ENCODE results near the gene CACNA2D3. TPM values are rescaled to one million over a fixed set of nuclear protein-coding genes. Genes with fewer than 3 reads are reported as not detected.

CACNA2D3 gene
- total and polyA plus RNA-seq, 4 donors = 14.1 to 34.5 (median 33.4) TPM

DNA sequence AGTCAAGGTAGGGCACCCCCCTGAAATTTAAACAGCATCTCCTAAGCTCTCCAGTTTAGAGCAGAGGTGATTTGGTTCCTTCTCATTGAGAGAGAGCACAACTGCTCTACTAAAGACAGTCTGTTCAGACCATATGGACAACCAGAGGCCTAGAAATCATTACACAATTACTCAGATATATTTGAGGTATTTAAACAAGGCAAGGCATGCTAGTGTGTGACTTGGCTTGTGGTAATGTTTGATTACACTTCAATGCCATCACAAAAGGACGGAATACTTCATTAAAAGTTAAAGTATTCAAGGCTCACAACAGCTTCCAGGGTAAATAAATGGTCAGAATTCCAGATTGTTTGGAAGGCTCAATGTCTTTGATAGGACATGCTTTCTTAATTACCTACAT is 695.3 kb downstream of the CACNA2D3 start:
- no peaks in the 10 kb centered on the region for H3K27me3 ChIP-seq (ENCODE audit: control insufficient read depth, insufficient read depth, low read length)
- H3K4me1 ChIP-seq (ENCODE audit: control insufficient read depth, insufficient read depth, low read length) = peaks cover 4% of the 10 kb centered on the region
- no peaks in the 10 kb centered on the region for H3K9me3 ChIP-seq (ENCODE audit: control insufficient read depth, insufficient read depth, low read length)
- no peaks in the 10 kb centered on the region for H3K36me3 ChIP-seq (ENCODE audit: control insufficient read depth, insufficient read depth, low read length)
- H3K27ac ChIP-seq (ENCODE audit: low read depth, low read length) = no peak overlapping the region
- WGBS (ENCODE audit: insufficient coverage) = no CpG with 5 or more reads among the region's 1 CpG
- peak in 1 of 6 donors; percentile 44 for DNase-seq (ENCODE audit: low read depth in 4 of 6, low spot score in 6 of 6)
- no peak overlapping the region for H3K4me3 ChIP-seq (ENCODE audit: low read depth, low read length)

DNA sequence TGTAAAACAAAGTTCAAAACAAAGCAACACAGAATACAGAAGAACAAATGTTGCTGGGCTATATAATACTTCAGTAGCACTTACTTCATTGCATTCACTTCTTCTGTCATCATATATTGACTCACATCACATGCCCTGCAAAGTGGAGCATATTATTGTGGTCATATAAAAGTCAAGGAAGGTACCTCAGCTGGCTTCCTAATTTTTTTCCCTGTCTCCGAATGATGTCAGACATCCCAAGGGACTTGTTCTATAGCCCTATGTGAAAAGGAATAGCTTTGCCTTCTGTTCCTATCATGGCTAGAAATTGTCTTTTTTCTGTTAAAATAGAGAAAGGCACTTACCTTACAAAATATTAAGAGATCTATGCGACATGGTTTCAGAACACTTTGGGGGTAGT is 696.1 kb downstream of the CACNA2D3 start:
- Histone ChIP-seq H3K36me3 (ENCODE audit: control insufficient read depth, insufficient read depth, low read length) (no peaks in the 10 kb centered on the region), H3K4me1 (ENCODE audit: control insufficient read depth, insufficient read depth, low read length) (peaks cover 4% of the 10 kb centered on the region), H3K4me3 (ENCODE audit: low read depth, low read length) (no peak overlapping the region), H3K9me3 (ENCODE audit: control insufficient read depth, insufficient read depth, low read length) (no peaks in the 10 kb centered on the region), H3K27me3 (ENCODE audit: control insufficient read depth, insufficient read depth, low read length) (no peaks in the 10 kb centered on the region), H3K27ac (ENCODE audit: low read depth, low read length) (no peak overlapping the region)
- no CpG with 5 or more reads among the region's 2 CpGs for WGBS (ENCODE audit: insufficient coverage)
- DNase-seq (ENCODE audit: low read depth in 4 of 6, low spot score in 6 of 6) = no peak

DNA sequence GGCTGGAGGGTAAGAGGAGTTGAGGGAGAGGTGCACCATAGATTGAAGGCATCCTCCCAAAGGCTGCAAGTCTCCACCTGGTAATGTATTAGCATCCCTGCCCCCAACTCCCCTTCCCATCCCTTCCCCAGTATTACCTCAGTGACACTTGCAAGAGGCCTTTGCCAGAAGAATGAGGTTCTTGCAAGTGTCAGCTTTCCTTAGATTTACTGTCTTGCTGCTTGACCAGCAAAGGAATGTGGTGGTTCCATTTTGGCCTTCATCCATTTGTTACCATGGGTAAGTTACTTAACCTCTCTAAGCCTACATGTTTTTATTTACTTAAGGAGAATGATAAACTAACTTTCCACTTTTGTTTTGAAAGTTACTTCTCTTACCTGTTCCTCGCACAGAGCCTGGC is 696.6 kb downstream of the CACNA2D3 start:
- WGBS (ENCODE audit: insufficient coverage) = no CpG with 5 or more reads among the region's 1 CpG
- no peaks in the 10 kb centered on the region for H3K27me3 ChIP-seq (ENCODE audit: control insufficient read depth, insufficient read depth, low read length)
- no peaks in the 10 kb centered on the region for H3K9me3 ChIP-seq (ENCODE audit: control insufficient read depth, insufficient read depth, low read length)
- peaks cover 4% of the 10 kb centered on the region for H3K4me1 ChIP-seq (ENCODE audit: control insufficient read depth, insufficient read depth, low read length)
- H3K27ac ChIP-seq (ENCODE audit: low read depth, low read length) = no peak overlapping the region
- no peaks in the 10 kb centered on the region for H3K36me3 ChIP-seq (ENCODE audit: control insufficient read depth, insufficient read depth, low read length)
- H3K4me3 ChIP-seq (ENCODE audit: low read depth, low read length) = no peak overlapping the region
- no peak for DNase-seq (ENCODE audit: low read depth in 4 of 6, low spot score in 6 of 6)

DNA sequence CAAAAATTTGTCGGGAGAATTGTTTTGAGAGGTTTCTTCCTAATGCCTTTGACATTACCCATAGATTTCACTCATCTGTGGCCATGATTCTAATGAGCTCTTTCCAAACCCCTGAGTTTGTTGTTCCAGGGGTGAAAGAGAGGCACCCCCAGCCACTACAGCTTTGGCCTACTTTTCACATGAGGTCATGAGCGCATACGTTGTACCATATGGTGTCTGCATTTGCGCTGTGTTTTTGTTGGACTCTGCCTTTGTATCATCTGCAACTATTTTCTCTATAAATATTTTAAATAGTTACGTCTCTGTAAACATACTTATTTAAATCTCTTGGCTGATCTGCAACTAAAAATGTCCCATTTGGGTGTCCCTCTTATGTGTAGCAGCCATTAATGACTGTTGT is 697.6 kb downstream of the CACNA2D3 start:
- no peaks in the 10 kb centered on the region for H3K27me3 ChIP-seq (ENCODE audit: control insufficient read depth, insufficient read depth, low read length)
- no CpG with 5 or more reads among the region's 5 CpGs for WGBS (ENCODE audit: insufficient coverage)
- DNase-seq (ENCODE audit: low read depth in 4 of 6, low spot score in 6 of 6) = no peak

DNA sequence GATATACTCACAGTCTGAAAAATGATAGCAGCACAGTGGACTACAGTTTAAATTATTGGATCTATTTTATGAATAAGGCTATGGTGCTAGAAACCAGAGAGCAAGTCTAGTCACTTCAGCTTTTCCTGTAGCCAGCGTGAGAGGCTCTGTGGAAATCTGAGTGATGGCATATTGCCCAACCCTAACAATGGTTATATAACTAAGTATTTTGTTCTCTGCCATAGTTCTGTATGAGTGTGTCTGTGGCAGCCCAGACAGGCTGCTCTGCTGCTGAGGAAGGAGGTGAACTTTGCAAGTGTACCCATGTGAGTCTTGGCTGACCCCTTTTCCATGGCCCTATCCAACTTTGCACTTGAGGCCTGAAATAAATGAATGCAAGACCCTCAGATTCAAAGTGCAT is 699.9 kb downstream of the CACNA2D3 start:
- Histone ChIP-seq H3K27ac (ENCODE audit: low read depth, low read length) (no peak overlapping the region), H3K9me3 (ENCODE audit: control insufficient read depth, insufficient read depth, low read length) (no peaks in the 10 kb centered on the region), H3K36me3 (ENCODE audit: control insufficient read depth, insufficient read depth, low read length) (no peaks in the 10 kb centered on the region), H3K4me1 (ENCODE audit: control insufficient read depth, insufficient read depth, low read length) (peaks cover 4% of the 10 kb centered on the region), H3K4me3 (ENCODE audit: low read depth, low read length) (no peak overlapping the region), H3K27me3 (ENCODE audit: control insufficient read depth, insufficient read depth, low read length) (no peaks in the 10 kb centered on the region)
- WGBS (ENCODE audit: insufficient coverage) = no CpG with 5 or more reads among the region's 1 CpG
- peak in 2 of 6 donors; percentile 43 to 65 for DNase-seq (ENCODE audit: low read depth in 4 of 6, low spot score in 6 of 6)

More for the DNA sequence above, 697.6 kb downstream of the CACNA2D3 start:
- H3K4me1 ChIP-seq (ENCODE audit: control insufficient read depth, insufficient read depth, low read length) = peaks cover 4% of the 10 kb centered on the region
- H3K4me3 ChIP-seq (ENCODE audit: low read depth, low read length) = no peak overlapping the region
- no peak overlapping the region for H3K27ac ChIP-seq (ENCODE audit: low read depth, low read length)
- H3K9me3 ChIP-seq (ENCODE audit: control insufficient read depth, insufficient read depth, low read length) = no peaks in the 10 kb centered on the region
- H3K36me3 ChIP-seq (ENCODE audit: control insufficient read depth, insufficient read depth, low read length) = no peaks in the 10 kb centered on the region

DNA sequence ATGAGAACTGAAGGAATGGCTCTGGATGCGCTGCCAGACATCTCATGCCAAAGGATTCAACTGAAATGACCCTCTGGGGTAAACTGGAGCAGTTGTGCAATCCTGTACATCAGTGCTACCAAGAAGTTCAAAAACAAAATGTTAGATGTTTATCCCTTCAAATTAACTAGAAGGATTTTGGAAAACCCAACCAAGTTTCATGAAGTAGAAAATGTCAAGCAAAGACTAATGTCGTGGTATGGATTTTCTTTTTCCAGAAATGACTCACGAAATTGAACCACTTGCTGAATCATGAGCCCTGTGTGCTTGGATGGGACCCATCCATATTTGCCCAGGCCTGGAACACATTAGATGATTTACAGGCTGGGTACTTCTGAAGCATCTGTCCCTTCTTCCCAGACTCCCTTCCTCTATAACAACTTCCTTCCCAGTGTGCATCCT is 703.9 kb downstream of the CACNA2D3 start:
- WGBS (ENCODE audit: insufficient coverage) = 87% methylated on average over 2 of the region's 3 CpGs
- H3K4me3 ChIP-seq (ENCODE audit: low read depth, low read length) = no peak overlapping the region
- H3K9me3 ChIP-seq (ENCODE audit: control insufficient read depth, insufficient read depth, low read length) = no peaks in the 10 kb centered on the region
- no peaks in the 10 kb centered on the region for H3K27me3 ChIP-seq (ENCODE audit: control insufficient read depth, insufficient read depth, low read length)
- H3K36me3 ChIP-seq (ENCODE audit: control insufficient read depth, insufficient read depth, low read length) = no peaks in the 10 kb centered on the region
- H3K4me1 ChIP-seq (ENCODE audit: control insufficient read depth, insufficient read depth, low read length) = peaks cover 4% of the 10 kb centered on the region
- H3K27ac ChIP-seq (ENCODE audit: low read depth, low read length) = no peak overlapping the region
- no peak for DNase-seq (ENCODE audit: low read depth in 4 of 6, low spot score in 6 of 6)

DNA sequence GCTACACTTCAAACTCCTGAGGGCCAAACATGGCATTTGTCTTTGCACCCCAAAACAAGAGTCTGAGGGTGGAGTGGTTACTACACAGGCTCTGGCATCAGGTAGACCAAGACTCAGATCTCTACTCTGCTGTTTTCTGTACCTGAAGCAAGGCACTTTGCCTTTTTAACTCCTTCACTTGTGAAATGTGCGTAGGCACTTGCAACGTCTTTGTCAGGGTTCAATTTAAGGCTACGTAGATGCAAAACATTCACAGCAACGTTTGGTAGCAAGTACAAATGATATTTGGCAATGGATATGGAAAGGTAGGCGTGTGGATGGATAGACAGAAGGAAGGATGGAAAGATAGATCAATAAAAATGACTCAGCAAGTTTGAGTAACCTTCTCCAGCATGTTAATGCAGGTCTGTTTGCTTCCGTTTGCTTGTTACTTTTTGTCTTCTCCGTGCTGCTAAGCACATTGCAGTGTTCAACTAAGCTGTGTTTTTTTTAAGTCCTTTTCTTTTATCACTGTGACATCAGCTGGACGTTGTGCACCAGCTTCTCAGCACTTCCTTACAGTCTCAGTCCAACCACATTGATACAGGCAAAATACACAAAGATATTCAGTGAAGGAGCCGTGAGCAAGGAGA is 704.8 kb downstream of the CACNA2D3 start:
- peaks cover 3% of the 10 kb centered on the region for H3K4me1 ChIP-seq (ENCODE audit: control insufficient read depth, insufficient read depth, low read length)
- H3K9me3 ChIP-seq (ENCODE audit: control insufficient read depth, insufficient read depth, low read length) = no peaks in the 10 kb centered on the region
- H3K36me3 ChIP-seq (ENCODE audit: control insufficient read depth, insufficient read depth, low read length) = no peaks in the 10 kb centered on the region
- H3K27me3 ChIP-seq (ENCODE audit: control insufficient read depth, insufficient read depth, low read length) = no peaks in the 10 kb centered on the region
- H3K27ac ChIP-seq (ENCODE audit: low read depth, low read length) = no peak overlapping the region
- DNase-seq (ENCODE audit: low read depth in 4 of 6, low spot score in 6 of 6) = no peak
- WGBS (ENCODE audit: insufficient coverage) = 75% methylated on average over 6 of the region's 9 CpGs
- no peak overlapping the region for H3K4me3 ChIP-seq (ENCODE audit: low read depth, low read length)

DNA sequence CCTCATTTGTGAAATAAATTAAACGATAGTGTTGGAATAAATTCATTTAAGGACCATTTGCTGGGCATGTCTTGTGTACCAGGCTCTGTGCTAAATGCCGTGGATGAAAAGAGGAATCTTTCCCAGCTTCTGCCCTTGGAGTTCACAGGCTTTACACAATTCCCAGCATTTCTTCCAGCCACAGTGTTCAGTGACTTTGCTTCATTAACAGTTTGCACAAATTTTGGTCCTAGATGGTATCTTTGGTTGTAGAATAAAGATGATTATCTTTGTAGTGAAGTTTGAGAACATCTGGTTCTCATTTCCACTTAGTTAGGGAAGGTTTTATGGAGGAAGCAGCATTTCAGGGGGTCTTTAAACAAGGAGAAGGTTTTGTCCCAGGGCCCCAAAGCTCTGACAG is 705.4 kb downstream of the CACNA2D3 start:
- H3K36me3 ChIP-seq (ENCODE audit: control insufficient read depth, insufficient read depth, low read length) = no peaks in the 10 kb centered on the region
- no peaks in the 10 kb centered on the region for H3K27me3 ChIP-seq (ENCODE audit: control insufficient read depth, insufficient read depth, low read length)
- DNase-seq (ENCODE audit: low read depth in 4 of 6, low spot score in 6 of 6) = no peak
- no CpG with 5 or more reads among the region's 2 CpGs for WGBS (ENCODE audit: insufficient coverage)
- H3K4me3 ChIP-seq (ENCODE audit: low read depth, low read length) = no peak overlapping the region
- no peak overlapping the region for H3K27ac ChIP-seq (ENCODE audit: low read depth, low read length)
- no peaks in the 10 kb centered on the region for H3K4me1 ChIP-seq (ENCODE audit: control insufficient read depth, insufficient read depth, low read length)
- no peaks in the 10 kb centered on the region for H3K9me3 ChIP-seq (ENCODE audit: control insufficient read depth, insufficient read depth, low read length)

DNA sequence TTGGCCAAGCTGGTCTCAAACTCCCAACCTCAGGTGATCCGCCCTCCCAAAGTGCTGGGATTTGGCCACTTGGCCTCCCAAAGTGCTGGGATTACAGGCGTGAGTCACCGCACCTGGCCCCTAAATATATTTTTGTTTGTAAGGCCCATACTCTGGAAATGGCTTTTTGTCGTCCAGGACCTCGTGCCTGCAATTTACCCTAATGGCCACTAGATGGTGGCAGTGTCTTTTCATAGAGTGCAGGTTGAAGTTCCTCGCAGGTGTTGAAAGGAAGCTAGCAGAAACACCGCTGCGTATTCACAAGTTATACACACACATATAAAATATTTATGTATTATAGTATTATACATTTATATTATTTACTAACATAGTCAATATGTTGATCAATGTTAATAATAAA is 708.3 kb downstream of the CACNA2D3 start:
- DNase-seq (ENCODE audit: low read depth in 4 of 6, low spot score in 6 of 6) = no peak
- Histone ChIP-seq H3K36me3 (ENCODE audit: control insufficient read depth, insufficient read depth, low read length) (no peaks in the 10 kb centered on the region), H3K4me3 (ENCODE audit: low read depth, low read length) (no peak overlapping the region), H3K9me3 (ENCODE audit: control insufficient read depth, insufficient read depth, low read length) (no peaks in the 10 kb centered on the region), H3K4me1 (ENCODE audit: control insufficient read depth, insufficient read depth, low read length) (no peaks in the 10 kb centered on the region), H3K27me3 (ENCODE audit: control insufficient read depth, insufficient read depth, low read length) (no peaks in the 10 kb centered on the region), H3K27ac (ENCODE audit: low read depth, low read length) (no peak overlapping the region)
- 78% methylated on average over 3 of the region's 8 CpGs for WGBS (ENCODE audit: insufficient coverage)

DNA sequence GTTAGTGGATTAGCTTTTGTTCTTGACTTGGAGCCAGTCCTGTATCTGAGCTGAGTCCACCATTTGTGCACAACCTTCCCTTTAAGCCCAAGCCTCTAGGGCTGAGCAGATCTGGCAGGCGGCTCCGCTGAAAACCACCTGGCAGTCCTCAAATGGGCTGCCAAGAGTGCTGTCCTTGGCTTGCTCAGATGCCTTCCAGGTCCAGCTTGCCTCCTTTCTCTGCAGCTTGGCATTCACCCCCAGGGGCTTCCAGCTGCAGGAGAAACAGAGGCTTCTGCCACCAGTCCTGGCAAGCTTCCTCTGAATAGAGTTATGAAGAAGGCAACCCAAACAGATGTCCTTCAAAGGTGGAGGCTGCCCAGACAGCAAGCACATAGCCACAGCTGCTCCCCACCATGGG is 708.8 kb downstream of the CACNA2D3 start:
- 85% methylated on average over 2 of the region's 2 CpGs for WGBS (ENCODE audit: insufficient coverage)
- DNase-seq (ENCODE audit: low read depth in 4 of 6, low spot score in 6 of 6) = peak in 2 of 6 donors; percentile 23 to 64
- Histone ChIP-seq H3K4me1 (ENCODE audit: control insufficient read depth, insufficient read depth, low read length) (no peaks in the 10 kb centered on the region), H3K27me3 (ENCODE audit: control insufficient read depth, insufficient read depth, low read length) (no peaks in the 10 kb centered on the region), H3K9me3 (ENCODE audit: control insufficient read depth, insufficient read depth, low read length) (no peaks in the 10 kb centered on the region), H3K36me3 (ENCODE audit: control insufficient read depth, insufficient read depth, low read length) (no peaks in the 10 kb centered on the region), H3K27ac (ENCODE audit: low read depth, low read length) (no peak overlapping the region), H3K4me3 (ENCODE audit: low read depth, low read length) (no peak overlapping the region)
